HG03354 (cell line): Measurements from ENCODE around the gene FST.

ENCODE experiments used
- ATAC-seq: cut with Tn5 transposase; IDR thresholded peaks from one replicate; pipeline ENCODE4 v1.9.1; 2021; ENCODE audit warnings: mild to moderate bottlenecking; ENCODE audit not compliant: unreplicated experiment, poor library complexity, severe bottlenecking

FST gene

GRCh38 chr5:53480416-53481158 is at the start of gene FST:
Gene FST, plus strand, starts transcription at chr5:53480629. Its CDS starts 163 bp downstream, at chr5:53480792.
- no peak for ATAC-seq

- ATAC-seq: no peak
Measured at GRCh38 chr5:53431665-53432064, 48.8 kb upstream of the FST start.

- ATAC-seq: no peak
Measured at GRCh38 chr5:53433026-53433425, 47.4 kb upstream of the FST start.

- ATAC-seq: no peak
Measured at GRCh38 chr5:53434541-53434940, 45.9 kb upstream of the FST start.

GRCh38 chr5:53436480-53437191 is 43.8 kb upstream of the FST start:
- no peak for ATAC-seq

- no peak for ATAC-seq
Measured at GRCh38 chr5:53438079-53438478, 42.4 kb upstream of the FST start.

GRCh38 chr5:53438486-53439472 is 41.6 kb upstream of the FST start:
- ATAC-seq: no peak

- ATAC-seq: no peak
Measured at GRCh38 chr5:53442961-53443360, 37.5 kb upstream of the FST start.

- ATAC-seq: no peak
Measured at GRCh38 chr5:53445569-53445968, 34.9 kb upstream of the FST start.

GRCh38 chr5:53446908-53447307 is 33.5 kb upstream of the FST start:
- no peak for ATAC-seq

GRCh38 chr5:53448851-53449250 is 31.6 kb upstream of the FST start:
- no peak for ATAC-seq

- ATAC-seq: no peak
Measured at GRCh38 chr5:53453898-53454718, 26.3 kb upstream of the FST start.

GRCh38 chr5:53454719-53455000 is 25.8 kb upstream of the FST start:
- ATAC-seq: no peak

- ATAC-seq: no peak
Measured at GRCh38 chr5:53456366-53456765, 24.1 kb upstream of the FST start.

- no peak for ATAC-seq
Measured at GRCh38 chr5:53463909-53464621, 16.4 kb upstream of the FST start.

- ATAC-seq: no peak
Measured at GRCh38 chr5:53464722-53465121, 15.7 kb upstream of the FST start.

- ATAC-seq: no peak
Measured at GRCh38 chr5:53469946-53470687, 10.3 kb upstream of the FST start.

GRCh38 chr5:53472279-53472678 is 8.2 kb upstream of the FST start:
- no peak for ATAC-seq
